Esophagus muscularis mucosa (tissue), 3 donors: ENCODE data around the gene XCL2.
A peak's percentile ranks its signal among the peaks of the same experiment; 100 is the strongest.

Experiments used
- POLR2AphosphoS5 ChIP-seq, 2 donors: sonication (generic); formaldehyde crosslinking; IDR thresholded peaks; one replicate each; pipeline ENCODE4 v1.6.1; 2017; ENCODE audit warnings: antibody characterized with exemption in 2 of 2
- TF ChIP-seq, protein P1 (sequence below), 3 experiments: fragments of 200-600 bp in 2 of 3; fragments of 450-650 bp in 1 of 3; sonication (generic) in 2 of 3; IDR thresholded peaks; one replicate each; pipeline ENCODE4 v1.5.1; 2017 to 2019; ENCODE audit warnings: antibody characterized with exemption in 3 of 3, mild to moderate bottlenecking in 2 of 3, moderate library complexity in 1 of 3

GRCh38 chr1:168498159-168498631 is 45.6 kb downstream of the XCL2 start:
- TF ChIP-seq, protein P1, sequence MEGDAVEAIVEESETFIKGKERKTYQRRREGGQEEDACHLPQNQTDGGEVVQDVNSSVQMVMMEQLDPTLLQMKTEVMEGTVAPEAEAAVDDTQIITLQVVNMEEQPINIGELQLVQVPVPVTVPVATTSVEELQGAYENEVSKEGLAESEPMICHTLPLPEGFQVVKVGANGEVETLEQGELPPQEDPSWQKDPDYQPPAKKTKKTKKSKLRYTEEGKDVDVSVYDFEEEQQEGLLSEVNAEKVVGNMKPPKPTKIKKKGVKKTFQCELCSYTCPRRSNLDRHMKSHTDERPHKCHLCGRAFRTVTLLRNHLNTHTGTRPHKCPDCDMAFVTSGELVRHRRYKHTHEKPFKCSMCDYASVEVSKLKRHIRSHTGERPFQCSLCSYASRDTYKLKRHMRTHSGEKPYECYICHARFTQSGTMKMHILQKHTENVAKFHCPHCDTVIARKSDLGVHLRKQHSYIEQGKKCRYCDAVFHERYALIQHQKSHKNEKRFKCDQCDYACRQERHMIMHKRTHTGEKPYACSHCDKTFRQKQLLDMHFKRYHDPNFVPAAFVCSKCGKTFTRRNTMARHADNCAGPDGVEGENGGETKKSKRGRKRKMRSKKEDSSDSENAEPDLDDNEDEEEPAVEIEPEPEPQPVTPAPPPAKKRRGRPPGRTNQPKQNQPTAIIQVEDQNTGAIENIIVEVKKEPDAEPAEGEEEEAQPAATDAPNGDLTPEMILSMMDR (IDR thresholded peaks at IDR 0.05) = no peak
- peak; percentile 76 to 88 for TF ChIP-seq POLR2AphosphoS5 (IDR thresholded peaks at IDR 0.05)
